ENCODE results near the gene TPP1. TPM values are rescaled to one million over a fixed set of nuclear protein-coding genes. Genes with fewer than 3 reads are reported as not detected.

The TPP1 gene
- total and polyA plus RNA-seq, 10 of the 15 experiments (the other 5 are each of a cell fraction or from before 2014, with no cell fraction given): 7.5 to 64.6 (median 38.3) TPM

- POLR2A ChIA-PET: interaction anchor here (0.6 to 9.1 kb wide), 2 partner anchors 8 to 14 kb away, joined by 4 to 85 read pairs; partner anchors contain the start of gene TAF10
Measured at GRCh38 chr11:6623391-6624363, 4.5 kb upstream of the TPP1 start.

More at GRCh38 chr11:6623391-6624363, 4.5 kb upstream of the TPP1 start:
- no peak overlapping the region for H3K27ac ChIP-seq (ENCODE audit: control insufficient read depth, insufficient read depth)
- no peaks in the 10 kb centered on the region for H4K20me1 ChIP-seq (ENCODE audit: control insufficient read depth, insufficient read depth)
- no peak for FAIRE-seq
- SMC1A ChIA-PET (ENCODE audit: uncharacterized antibody, unreplicated experiment): no interaction called here
- TF ChIP-seq, protein P1, sequence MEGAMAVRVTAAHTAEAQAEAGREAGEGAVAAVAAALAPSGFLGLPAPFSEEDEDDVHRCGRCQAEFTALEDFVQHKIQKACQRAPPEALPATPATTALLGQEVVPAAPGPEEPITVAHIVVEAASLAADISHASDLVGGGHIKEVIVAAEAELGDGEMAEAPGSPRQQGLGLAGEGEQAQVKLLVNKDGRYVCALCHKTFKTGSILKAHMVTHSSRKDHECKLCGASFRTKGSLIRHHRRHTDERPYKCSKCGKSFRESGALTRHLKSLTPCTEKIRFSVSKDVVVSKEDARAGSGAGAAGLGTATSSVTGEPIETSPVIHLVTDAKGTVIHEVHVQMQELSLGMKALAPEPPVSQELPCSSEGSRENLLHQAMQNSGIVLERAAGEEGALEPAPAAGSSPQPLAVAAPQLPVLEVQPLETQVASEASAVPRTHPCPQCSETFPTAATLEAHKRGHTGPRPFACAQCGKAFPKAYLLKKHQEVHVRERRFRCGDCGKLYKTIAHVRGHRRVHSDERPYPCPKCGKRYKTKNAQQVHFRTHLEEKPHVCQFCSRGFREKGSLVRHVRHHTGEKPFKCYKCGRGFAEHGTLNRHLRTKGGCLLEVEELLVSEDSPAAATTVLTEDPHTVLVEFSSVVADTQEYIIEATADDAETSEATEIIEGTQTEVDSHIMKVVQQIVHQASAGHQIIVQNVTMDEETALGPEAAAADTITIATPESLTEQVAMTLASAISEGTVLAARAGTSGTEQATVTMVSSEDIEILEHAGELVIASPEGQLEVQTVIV (IDR thresholded peaks at IDR 0.05; ENCODE audit: borderline replicate concordance, partially characterized antibody): no peak
- TF ChIP-seq POLR2A (IDR thresholded peaks at IDR 0.05; ENCODE audit: low read depth, low read length) (no peak), MYB (IDR thresholded peaks at IDR 0.05; ENCODE audit: borderline replicate concordance, low read depth, low read length) (no peak), BHLHE40 (IDR thresholded peaks at IDR 0.05; ENCODE audit: borderline replicate concordance in 1 of 2, low read depth in 2 of 2, low read length in 1 of 2) (peak in 1 of 2 experiments; percentile 23; a peak in 1 of 4 replicates), KDM1A (IDR thresholded peaks at IDR 0.05; ENCODE audit: borderline replicate concordance) (no peak), TBL1XR1 (IDR thresholded peaks at IDR 0.05; ENCODE audit: low read depth, low read length) (no peak), HDAC6 (IDR thresholded peaks at IDR 0.05; ENCODE audit: unreplicated experiment) (no peak)
- H3K4me2 ChIP-seq (ENCODE audit: control insufficient read depth, insufficient read depth): no peak overlapping the region
- BruUV-seq (replicated peaks): no TSS peak
- H2AFZ ChIP-seq (ENCODE audit: control insufficient read depth, low read depth, low read length): no peak overlapping the region
- ATAC-seq: no peak
- no peak overlapping the region for H3K9ac ChIP-seq (ENCODE audit: control insufficient read depth, insufficient read depth, low read length)
- H3K9me3 ChIP-seq (replicated peaks; ENCODE audit: control insufficient read depth, insufficient read depth, low read length): no peaks in the 10 kb centered on the region
- in situ Hi-C loops (cut with MboI): no loop called here
- H3K36me3 ChIP-seq (ENCODE audit: control insufficient read depth in 2 of 2, insufficient read depth in 2 of 2, low read length in 1 of 2): no peaks in the 10 kb centered on the region
- CTCF ChIA-PET: interaction anchor here (0.6 to 3.1 kb wide), 2 partner anchors 11 to 67 kb away, joined by 3 to 13 read pairs; partner anchors contain the start of gene TAF10
- H3K79me2 ChIP-seq (ENCODE audit: control insufficient read depth, insufficient read depth, low read length): peaks cover 6% of the 10 kb centered on the region
- H3K27me3 ChIP-seq (replicated peaks in 1 of 2; ENCODE audit: control insufficient read depth in 2 of 2, insufficient read depth in 2 of 2, low read length in 1 of 2): no peaks in the 10 kb centered on the region
- no peak overlapping the region for H3K4me3 ChIP-seq
- RAD21 ChIA-PET (ENCODE audit: unreplicated experiment): interaction anchor here (0.9 kb wide), 1 partner anchor 58 kb away, joined by 3 read pairs; no protein-coding TSS in a partner anchor
- H3K4me1 ChIP-seq (ENCODE audit: control insufficient read depth, insufficient read depth, low read length): peaks cover 9% of the 10 kb centered on the region
- no peak for DNase-seq (ENCODE audit: low read depth, low spot score)
- WGBS (ENCODE audit: insufficient coverage, insufficient replicate concordance, low lambda C conversion rate, missing lambda C conversion rate): 44% methylated on average over 31 of the region's 31 CpGs
- intact Hi-C loops (cut with micrococcal nuclease; ENCODE audit: unreplicated experiment): no loop called here

All from GM12878 (cell line).